HepG2 (cell line): ENCODE results near the gene SDR42E2. TPM values are rescaled to one million over a fixed set of nuclear protein-coding genes. Genes with fewer than 3 reads are reported as not detected.

Experiments used
- AKNA ChIP-seq: sonication (generic); formaldehyde crosslinking; IDR thresholded peaks from 2 replicates; pipeline ENCODE4 v1.4.0; 2020; ENCODE audit warnings: missing genetic modification reagents, borderline replicate concordance
- BRCA1 ChIP-seq: sonication (generic); formaldehyde crosslinking; IDR thresholded peaks from 2 replicates; pipeline ENCODE4 v1.4.0; 2020; ENCODE audit warnings: missing genetic modification reagents
- CENPBD1 ChIP-seq: sonication (generic); formaldehyde crosslinking; IDR thresholded peaks from 2 replicates; pipeline ENCODE4 v1.8.0; 2022; ENCODE audit warnings: missing genetic modification reagents, low read depth, mild to moderate bottlenecking, borderline replicate concordance
- GPBP1L1 ChIP-seq: sonication (generic); formaldehyde crosslinking; IDR thresholded peaks from 2 replicates; pipeline ENCODE4 v1.5.0; 2020; ENCODE audit warnings: mild to moderate bottlenecking, missing genetic modification reagents
- GZF1 ChIP-seq: sonication (generic); formaldehyde crosslinking; IDR thresholded peaks from 2 replicates; pipeline ENCODE4 v1.5.1; 2020; ENCODE audit warnings: mild to moderate bottlenecking, missing genetic modification reagents
- HNF1B ChIP-seq: sonication (generic); formaldehyde crosslinking; IDR thresholded peaks from 2 replicates; pipeline ENCODE4 v1.5.1; 2020; ENCODE audit warnings: mild to moderate bottlenecking, moderate library complexity, missing genetic modification reagents
- JUND ChIP-seq: sonication (generic); formaldehyde crosslinking; IDR thresholded peaks from 2 replicates; pipeline ENCODE4 v1.8.0; 2022; ENCODE audit warnings: mild to moderate bottlenecking, missing genetic modification reagents
- KDM4B ChIP-seq: sonication (generic); formaldehyde crosslinking; IDR thresholded peaks from 2 replicates; pipeline ENCODE4 v1.4.0; 2020; ENCODE audit warnings: missing genetic modification reagents
- PRDM15 ChIP-seq: sonication (generic); formaldehyde crosslinking; IDR thresholded peaks from 2 replicates; pipeline ENCODE4 v1.4.0; 2020; ENCODE audit warnings: missing genetic modification reagents
- SALL2 ChIP-seq: sonication (generic); formaldehyde crosslinking; IDR thresholded peaks from 2 replicates; pipeline ENCODE4 v1.8.1; 2023; ENCODE audit warnings: mild to moderate bottlenecking, missing genetic modification reagents, inconsistent platforms
- TBX3 ChIP-seq: fragments of 450-650 bp; IDR thresholded peaks from 2 replicates; pipeline ENCODE4 v1.6.1; 2017; ENCODE audit warnings: antibody characterized with exemption, mild to moderate bottlenecking, inconsistent platforms, borderline replicate concordance
- YEATS2 ChIP-seq: sonication (generic); formaldehyde crosslinking; IDR thresholded peaks from 2 replicates; pipeline ENCODE4 v1.4.0; 2020; ENCODE audit warnings: missing genetic modification reagents, borderline replicate concordance
- ZNF33B ChIP-seq: sonication (generic); formaldehyde crosslinking; IDR thresholded peaks from 2 replicates; pipeline ENCODE4 v1.5.1; 2020; ENCODE audit warnings: mild to moderate bottlenecking, missing genetic modification reagents
- ZNF773 ChIP-seq: sonication (generic); formaldehyde crosslinking; IDR thresholded peaks from 2 replicates; pipeline ENCODE4 v1.4.0; 2020; ENCODE audit warnings: missing genetic modification reagents, borderline replicate concordance
- polyA plus RNA-seq, 8 experiments: library from polyadenylated mRNA; depleted of rRNA in 3 of 8; stranded (reverse) in 7 of 8; unstranded in 1 of 8; fragments of >200 nt; fragmentation: Illumina TruSeq in 4 of 8; extraction: Trizol in 4 of 8; gene quantifications; 2 replicates each; pipeline versions ENCODE4 v1.2.1 to v1.2.3, GENCODE V29; 2011 to 2016; ENCODE audit warnings: low read depth in 4 of 8, missing spikeins in 1 of 8, mixed read lengths in 1 of 8; ENCODE audit not compliant: insufficient read depth in 1 of 8
- total RNA-seq, 5 experiments: library from RNA; depleted of rRNA; stranded (reverse); fragments of >200 nt; fragmentation: Illumina TruSeq; extraction: Trizol; gene quantifications; 2 replicates each; pipeline ENCODE4 v1.2.3, GENCODE V29; 2016; ENCODE audit warnings: low read depth in 1 of 5

Gene SDR42E2
- total and polyA plus RNA-seq, 2 of the 13 experiments (the other 11 are each of a cell fraction or from before 2014, with no cell fraction given), result 0.05 to 0.11 TPM

- TF ChIP-seq AKNA (CRISPR knock-in tag) (no peak; the same call in 1 of the 2 replicates), YEATS2 (CRISPR knock-in tag) (peak; percentile 86; the same call in 1 of the 2 replicates), CENPBD1 (CRISPR knock-in tag) (no peak), KDM4B (peak; percentile 86), ZNF773 (CRISPR knock-in tag) (no peak), HNF1B (peak; percentile 57), GZF1 (CRISPR knock-in tag) (peak; percentile 81; the same call in 1 of the 2 replicates), BRCA1 (CRISPR knock-in tag) (no peak; the same call in 1 of the 2 replicates), JUND (CRISPR knock-in tag) (no peak), TBX3 (no peak), GPBP1L1 (no peak), PRDM15 (CRISPR knock-in tag) (no peak), SALL2 (no peak), ZNF33B (CRISPR knock-in tag) (no peak; the same call in 1 of the 2 replicates)
These were observed 30.2 kb downstream of the SDR42E2 start (continued) for GRCh38 chr16:22192261-22193062.
